SK-N-MC (cell line): Measurements from ENCODE around the gene INPP5D.

ENCODE experiments used
- EZH2 ChIP-seq: fragments of 200-600 bp; sonication (generic); IDR thresholded peaks from one replicate; pipeline ENCODE4 v1.6.1; 2017; ENCODE audit warnings: antibody characterized with exemption
- POLR2AphosphoS5 ChIP-seq: IDR thresholded peaks from 2 replicates; pipeline ENCODE4 v1.6.1; 2012; ENCODE audit warnings: mild to moderate bottlenecking, low read depth, low read length, borderline replicate concordance

GRCh38 chr2:233017947-233018346 is 42.2 kb upstream of the INPP5D start:
- TF ChIP-seq POLR2AphosphoS5 (no peak), EZH2 (no peak)
